22Rv1 (cell line): ENCODE data around the gene CAMKMT.

Source experiments
- ZFX ChIP-seq: fragments of 450-650 bp; IDR thresholded peaks from 2 replicates; pipeline ENCODE4 v1.6.1; 2017; ENCODE audit warnings: antibody characterized with exemption, borderline replicate concordance
- TF ChIP-seq, protein P1 (sequence below): fragments of 450-650 bp; IDR thresholded peaks from 2 replicates; pipeline ENCODE4 v1.5.1; 2017; ENCODE audit warnings: mild to moderate bottlenecking

DNA sequence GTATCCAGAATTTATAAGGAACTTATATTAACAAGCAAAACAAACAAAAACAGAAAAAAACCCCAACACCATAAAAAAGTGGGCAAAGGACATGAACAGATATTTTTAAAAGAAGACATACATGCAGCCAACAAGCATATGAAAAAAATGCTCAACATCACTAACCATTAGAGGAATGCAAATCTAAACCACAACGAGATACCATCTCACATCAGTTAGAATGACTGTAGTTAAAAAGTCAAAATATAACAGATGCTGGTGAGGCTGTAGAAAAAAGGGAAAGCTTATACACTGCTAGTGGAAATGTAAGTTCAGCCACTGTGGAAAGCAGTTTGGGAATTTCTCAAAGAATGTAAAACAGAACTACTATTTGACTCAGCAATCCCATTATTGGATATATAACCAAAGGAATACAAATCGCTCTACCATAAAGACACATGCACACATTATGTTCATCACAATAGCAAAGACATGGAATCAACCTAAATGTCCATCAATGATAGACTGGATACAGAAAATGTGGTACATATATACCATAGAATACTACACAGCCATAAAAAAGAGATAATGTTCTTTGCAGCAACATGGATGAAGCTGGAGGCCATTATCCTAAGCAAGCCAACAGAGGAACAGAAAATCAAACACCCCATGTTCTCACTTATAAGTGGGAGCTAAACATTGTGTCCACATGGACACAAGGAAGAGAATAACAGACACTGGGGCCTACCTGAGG, 25.8 kb upstream of the CAMKMT start:
- TF ChIP-seq, protein P1, sequence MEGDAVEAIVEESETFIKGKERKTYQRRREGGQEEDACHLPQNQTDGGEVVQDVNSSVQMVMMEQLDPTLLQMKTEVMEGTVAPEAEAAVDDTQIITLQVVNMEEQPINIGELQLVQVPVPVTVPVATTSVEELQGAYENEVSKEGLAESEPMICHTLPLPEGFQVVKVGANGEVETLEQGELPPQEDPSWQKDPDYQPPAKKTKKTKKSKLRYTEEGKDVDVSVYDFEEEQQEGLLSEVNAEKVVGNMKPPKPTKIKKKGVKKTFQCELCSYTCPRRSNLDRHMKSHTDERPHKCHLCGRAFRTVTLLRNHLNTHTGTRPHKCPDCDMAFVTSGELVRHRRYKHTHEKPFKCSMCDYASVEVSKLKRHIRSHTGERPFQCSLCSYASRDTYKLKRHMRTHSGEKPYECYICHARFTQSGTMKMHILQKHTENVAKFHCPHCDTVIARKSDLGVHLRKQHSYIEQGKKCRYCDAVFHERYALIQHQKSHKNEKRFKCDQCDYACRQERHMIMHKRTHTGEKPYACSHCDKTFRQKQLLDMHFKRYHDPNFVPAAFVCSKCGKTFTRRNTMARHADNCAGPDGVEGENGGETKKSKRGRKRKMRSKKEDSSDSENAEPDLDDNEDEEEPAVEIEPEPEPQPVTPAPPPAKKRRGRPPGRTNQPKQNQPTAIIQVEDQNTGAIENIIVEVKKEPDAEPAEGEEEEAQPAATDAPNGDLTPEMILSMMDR, result no peak
- TF ChIP-seq ZFX, result no peak
